WTC11 (cell line): ENCODE results near the gene CRYBA4. TPM values are rescaled to one million over a fixed set of nuclear protein-coding genes. Genes with fewer than 3 reads are reported as not detected.

ENCODE experiments used
- ATAC-seq: fragments of 200-7000 bp; cut with Tn5 transposase; 2 replicates; pipeline ENCODE4 v1.10.0; 2021; ENCODE audit warnings: mild to moderate bottlenecking, moderate library complexity
- CTCF ChIA-PET: fragments of 300-600 bp; sonication (Branson Sonifier 250); formaldehyde crosslinking; loops from one replicate; lab custom pipeline; 2021; ENCODE audit warnings: antibody characterized with exemption; lab: Charles Lee
- POLR2A ChIA-PET: fragments of 350-600 bp; sonication (Branson Sonifier 250); formaldehyde crosslinking; loops from one replicate; lab custom pipeline; 2021; ENCODE audit warnings: antibody characterized with exemption; lab: Charles Lee
- DNase-seq: peaks from one replicate; pipeline ENCODE4 v3.0.0; 2021; ENCODE audit warnings: low spot score
- H3K27ac Mint-ChIP-seq: 2 replicates; pipeline ENCODE4 v1.8.0; 2021; ENCODE audit warnings: mixed read lengths
- H3K27me3 Mint-ChIP-seq: 2 replicates; pipeline ENCODE4 v1.8.0; 2021; ENCODE audit warnings: low read depth, mild to moderate bottlenecking, moderate library complexity, mixed read lengths
- H3K36me3 Mint-ChIP-seq: 2 replicates; pipeline ENCODE4 v1.8.0; 2021; ENCODE audit warnings: mixed read lengths
- H3K4me1 Mint-ChIP-seq: 2 replicates; pipeline ENCODE4 v1.8.0; 2022; ENCODE audit warnings: mixed read lengths
- H3K4me3 Mint-ChIP-seq: 2 replicates; pipeline ENCODE4 v1.8.0; 2021; ENCODE audit warnings: mild to moderate bottlenecking, moderate library complexity, mixed read lengths
- H3K9me3 Mint-ChIP-seq: 2 replicates; pipeline ENCODE4 v1.8.0; 2021; ENCODE audit warnings: mixed read lengths
- AFF4 ChIP-seq: sonication (generic); formaldehyde crosslinking; IDR thresholded peaks from 2 replicates; pipeline ENCODE4 v1.8.1; 2023; ENCODE audit warnings: mild to moderate bottlenecking, missing genetic modification reagents, borderline replicate concordance
- ERG ChIP-seq: fragments of 250-450 bp; sonication (Bioruptor Pico); IDR thresholded peaks from 2 replicates; pipeline ENCODE4 v1.8.0; 2021; ENCODE audit warnings: mild to moderate bottlenecking
- GABPB1 ChIP-seq: sonication (generic); formaldehyde crosslinking; IDR thresholded peaks from 2 replicates; pipeline ENCODE4 v1.8.1; 2023; ENCODE audit warnings: mild to moderate bottlenecking, missing genetic modification reagents
- GTF2I ChIP-seq: fragments of 250-450 bp; sonication (Bioruptor Pico); conservative IDR thresholded peaks from 2 replicates; pipeline ENCODE4 v1.4.0; 2021; ENCODE audit warnings: mild to moderate bottlenecking
- KAT7 ChIP-seq: sonication (generic); formaldehyde crosslinking; IDR thresholded peaks from 2 replicates; pipeline ENCODE4 v1.8.1; 2023; ENCODE audit warnings: missing genetic modification reagents, mild to moderate bottlenecking, borderline replicate concordance
- MLX ChIP-seq: sonication (generic); formaldehyde crosslinking; IDR thresholded peaks from 2 replicates; pipeline ENCODE4 v1.8.1; 2023; ENCODE audit warnings: mild to moderate bottlenecking, missing genetic modification reagents, moderate library complexity
- PRDM15 ChIP-seq: sonication (generic); formaldehyde crosslinking; IDR thresholded peaks from 2 replicates; pipeline ENCODE4 v1.8.0; 2022; ENCODE audit warnings: missing genetic modification reagents
- PRRX2 ChIP-seq: fragments of 250-450 bp; sonication (Bioruptor Pico); IDR thresholded peaks from 2 replicates; pipeline ENCODE4 v1.8.0; 2021; ENCODE audit warnings: mild to moderate bottlenecking
- RELA ChIP-seq: sonication (generic); formaldehyde crosslinking; IDR thresholded peaks from 2 replicates; pipeline ENCODE4 v1.8.1; 2022; ENCODE audit warnings: missing genetic modification reagents, mild to moderate bottlenecking, borderline replicate concordance
- SOX15 ChIP-seq: fragments of 250-450 bp; sonication (Bioruptor Pico); IDR thresholded peaks from 2 replicates; pipeline ENCODE4 v1.9.0; 2021; ENCODE audit warnings: mild to moderate bottlenecking
- TCF7 ChIP-seq: sonication (generic); formaldehyde crosslinking; IDR thresholded peaks from 2 replicates; pipeline ENCODE4 v1.8.0; 2022; ENCODE audit warnings: mild to moderate bottlenecking, low read depth, missing genetic modification reagents, moderate library complexity
- TEAD4 ChIP-seq: sonication (generic); formaldehyde crosslinking; IDR thresholded peaks from 2 replicates; pipeline ENCODE4 v1.8.0; 2022; ENCODE audit warnings: mild to moderate bottlenecking, missing genetic modification reagents
- ZMAT4 ChIP-seq: fragments of 250-450 bp; sonication (Bioruptor Pico); IDR thresholded peaks from 2 replicates; pipeline ENCODE4 v1.9.0; 2021; ENCODE audit warnings: mild to moderate bottlenecking
- ZNF317 ChIP-seq: sonication (generic); formaldehyde crosslinking; IDR thresholded peaks from 2 replicates; pipeline ENCODE4 v1.8.1; 2023; ENCODE audit warnings: low read depth, mild to moderate bottlenecking, moderate library complexity, missing genetic modification reagents, borderline replicate concordance
- total RNA-seq: library from RNA; stranded (reverse); gene quantifications from 3 replicates; pipeline ENCODE4 v1.2.3, GENCODE V29; 2021

CRYBA4 gene
- total RNA-seq, 1 experiment from 2014 or later, result 0.81 TPM

GRCh38 chr22:26624803-26625202 lies 3.0 kb downstream of the CRYBA4 start (continued):
- TF ChIP-seq ERG (CRISPR knock-in tag), result no peak
- TF ChIP-seq KAT7, result no peak
- no peak for TF ChIP-seq PRDM15 (CRISPR knock-in tag)
- no peak for TF ChIP-seq TEAD4
- TF ChIP-seq GABPB1 (CRISPR knock-in tag), result no peak
- no peak for TF ChIP-seq SOX15 (CRISPR knock-in tag)
- no peak for TF ChIP-seq PRRX2 (CRISPR knock-in tag)
- TF ChIP-seq ZNF317 (CRISPR knock-in tag), result no peak
- TF ChIP-seq RELA, result no peak

- no peak overlapping the region for H3K27ac Mint-ChIP-seq
- TF ChIP-seq GTF2I, result 0 out of 2 replicates have a peak, but pooled peaks have one; percentile 23
- no peak for TF ChIP-seq MLX
- TF ChIP-seq ZMAT4 (CRISPR knock-in tag), result no peak
- no peak for TF ChIP-seq TCF7 (CRISPR knock-in tag)
- TF ChIP-seq AFF4 (CRISPR knock-in tag), result no peak
- H3K27me3 Mint-ChIP-seq, result peaks cover 10% of the 10 kb centered on the region
- DNase-seq (no peak), ATAC-seq (0 out of 2 replicates have a peak, but pooled peaks have one; percentile 18)
- H3K36me3 Mint-ChIP-seq, result no peaks in the 10 kb centered on the region
- CTCF ChIA-PET, result no interaction called here
- H3K9me3 Mint-ChIP-seq, result peaks cover 9% of the 10 kb centered on the region
- no peak overlapping the region for H3K4me3 Mint-ChIP-seq
- peaks cover 25% of the 10 kb centered on the region for H3K4me1 Mint-ChIP-seq
- POLR2A ChIA-PET, result no interaction called here
Measured at GRCh38 chr22:26629988-26630761, 8.4 kb downstream of the CRYBA4 start.
